ELF-1 (cell line): ENCODE data around the gene BLM.
"Not testable (repeated sequence)": the region's sequence is repeated elsewhere in the genome, so short reads cannot be mapped to it uniquely, and the experiment has no call there.

Experiments
- DNase-seq: peaks from one replicate; pipeline ENCODE4 v3.0.0-alpha.2; 2016; ENCODE audit warnings: low read depth, low spot score

Gene BLM

GRCh38 chr15:90820481-90820880 lies 103.3 kb downstream of the BLM start:
- DNase-seq, result no peak

- DNase-seq, result no peak
Measured at GRCh38 chr15:90822204-90822955, 105.2 kb downstream of the BLM start.

- peak; percentile 42 for DNase-seq
Measured at GRCh38 chr15:90823455-90823974, 106.4 kb downstream of the BLM start.

GRCh38 chr15:90825115-90825899 lies 108.2 kb downstream of the BLM start:
- not testable (repeated sequence) for DNase-seq

- DNase-seq, result not testable (repeated sequence)
Measured at GRCh38 chr15:90826206-90826885, 109.2 kb downstream of the BLM start.

- no peak for DNase-seq
Measured at GRCh38 chr15:90826886-90827435, 109.8 kb downstream of the BLM start.

- DNase-seq, result no peak
Measured at GRCh38 chr15:90828111-90828510, 111.0 kb downstream of the BLM start.

GRCh38 chr15:90829126-90829525 lies 112.0 kb downstream of the BLM start:
- no peak for DNase-seq

GRCh38 chr15:90829942-90830440 lies 112.8 kb downstream of the BLM start:
- no peak for DNase-seq

- no peak for DNase-seq
Measured at GRCh38 chr15:90834626-90835025, 117.5 kb downstream of the BLM start.

GRCh38 chr15:90836296-90836871 lies 119.2 kb downstream of the BLM start:
- DNase-seq, result peak; percentile 53

GRCh38 chr15:90837094-90837493 lies 119.9 kb downstream of the BLM start:
- peak; percentile 40 for DNase-seq

GRCh38 chr15:90838139-90838538 lies 121.0 kb downstream of the BLM start:
- no peak for DNase-seq

- DNase-seq, result no peak
Measured at GRCh38 chr15:90838544-90838943, 121.4 kb downstream of the BLM start.

GRCh38 chr15:90839187-90840071 lies 122.3 kb downstream of the BLM start:
- DNase-seq, result peak; percentile 96

GRCh38 chr15:90840157-90840855 lies 123.2 kb downstream of the BLM start:
- peak; percentile 73 for DNase-seq

GRCh38 chr15:90840954-90841353 lies 123.8 kb downstream of the BLM start:
- DNase-seq, result peak; percentile 52

GRCh38 chr15:90844696-90845095 lies 127.5 kb downstream of the BLM start:
- no peak for DNase-seq

- peak; percentile 58 for DNase-seq
Measured at GRCh38 chr15:90845201-90845949, 128.2 kb downstream of the BLM start.
